K562 (cell line): ENCODE data around the gene SLX9. TPM values are rescaled to one million over a fixed set of nuclear protein-coding genes. Genes with fewer than 3 reads are reported as not detected.

Experiments
- ATAC-seq: fragments of 200-7000 bp; cut with Tn5 transposase; 3 replicates; pipeline ENCODE4 v1.9.1; 2020; ENCODE audit warnings: moderate library complexity
- BruUV-seq: library from RNA; stranded (reverse); fragments of 400-500 nt; replicated peaks from 2 replicates; lab custom pipeline; 2021; lab: Mats Ljungman, UMichigan
- CTCF ChIA-PET: fragments of 300-600 bp; formaldehyde crosslinking; extraction: SDS; loops from one replicate; lab custom pipeline; 2021; ENCODE audit warnings: low intra/inter-chr PET ratio; lab: Yijun Ruan, JAX
- POLR2A ChIA-PET: fragments of 300-600, 350-650 bp; sonication (Branson Sonifier 250); formaldehyde crosslinking; extraction: SDS; loops from one replicate; lab custom pipeline; 2021; ENCODE audit warnings: antibody characterized with exemption, inconsistent platforms; lab: Yijun Ruan, JAX
- DNase-seq, 4 experiments: peaks; one replicate each; pipeline versions ENCODE4 v3.0.0 to v3.0.0-alpha.2; 2011 to 2018; ENCODE audit warnings: low spot score in 3 of 4, mixed read lengths in 3 of 4; ENCODE audit errors: extremely low read depth in 1 of 4
- FAIRE-seq: peaks from 2 replicates; lab custom pipeline; 2011; peaks lifted over from hg19 to GRCh38; lab: Jason Lieb, UNC
- H2AFZ ChIP-seq: 2 replicates; pipeline ENCODE4 v1.6.0; 2011; ENCODE audit warnings: low read depth, low read length, control low read depth, inconsistent platforms
- H3K27ac ChIP-seq: fragments of 200-600 bp; 3 replicates; pipeline ENCODE4 v1.8.0; 2011; ENCODE audit warnings: low read depth, mild to moderate bottlenecking, control low read depth, inconsistent platforms, low read length, moderate library complexity, mixed read lengths; ENCODE audit errors: extremely low read depth
- H3K27me3 ChIP-seq, 2 experiments: fragments of 300-600 bp in 1 of 2; 2 replicates in 1 of 2; 3 replicates in 1 of 2; pipeline versions ENCODE4 v1.6.0 to v1.8.0; 2011; ENCODE audit warnings: inconsistent platforms in 2 of 2, low read length in 2 of 2, mild to moderate bottlenecking in 1 of 2, mixed read lengths in 1 of 2, moderate library complexity in 1 of 2; ENCODE audit not compliant: control insufficient read depth in 2 of 2, insufficient read depth in 2 of 2
- H3K36me3 ChIP-seq: fragments of 300-600 bp; 3 replicates; pipeline ENCODE4 v1.8.0; 2011; ENCODE audit warnings: mild to moderate bottlenecking, low read length, inconsistent platforms; ENCODE audit not compliant: control insufficient read depth, insufficient read depth
- H3K4me1 ChIP-seq, 2 experiments: fragments of 200-600 bp in 1 of 2; replicated peaks in 1 of 2; 2 replicates in 1 of 2; 3 replicates in 1 of 2; pipeline versions ENCODE4 v1.5.1 to v1.8.0; 2011; ENCODE audit warnings: inconsistent platforms in 2 of 2, low read length in 2 of 2, mild to moderate bottlenecking in 1 of 2, mixed read lengths in 1 of 2, moderate library complexity in 1 of 2; ENCODE audit not compliant: control insufficient read depth in 2 of 2, insufficient read depth in 2 of 2
- H3K4me2 ChIP-seq: 2 replicates; pipeline ENCODE4 v1.6.1; 2011; ENCODE audit warnings: low read length, control low read depth, inconsistent platforms, mixed read lengths; ENCODE audit not compliant: insufficient read depth
- H3K4me3 ChIP-seq: fragments of 200-600 bp; sonication (generic), shearing (Covaris generic); 2 replicates; pipeline ENCODE4 v1.5.1; 2016; ENCODE audit warnings: control low read depth, inconsistent platforms
- H3K79me2 ChIP-seq: fragments of 200-600 bp; 3 replicates; pipeline ENCODE4 v1.8.0; 2011; ENCODE audit warnings: low read length, inconsistent platforms; ENCODE audit not compliant: control insufficient read depth, insufficient read depth
- H3K9ac ChIP-seq, 2 experiments: 2 replicates each; pipeline versions ENCODE4 v1.6.0 to v1.6.1; 2011; ENCODE audit warnings: low read depth in 2 of 2, low read length in 2 of 2, control low read depth in 1 of 2, inconsistent platforms in 1 of 2, mild to moderate bottlenecking in 1 of 2, mixed read lengths in 1 of 2; ENCODE audit not compliant: insufficient read depth in 1 of 2
- H3K9me1 ChIP-seq: one replicate; pipeline ENCODE4 v1.6.0; 2011; ENCODE audit warnings: inconsistent platforms, mild to moderate bottlenecking, low read length, moderate library complexity; ENCODE audit not compliant: control insufficient read depth, insufficient read depth
- H3K9me3 ChIP-seq: replicated peaks from 2 replicates; pipeline ENCODE4 v1.5.1; 2011; ENCODE audit warnings: low read depth, low read length, inconsistent platforms; ENCODE audit not compliant: control insufficient read depth, insufficient read depth
- H4K20me1 ChIP-seq: replicated peaks from 2 replicates; pipeline ENCODE4 v1.6.1; 2011; ENCODE audit warnings: low read length, inconsistent platforms, mixed read lengths; ENCODE audit not compliant: control insufficient read depth, insufficient read depth
- NFIC ChIP-seq: fragments of 450-650 bp; IDR thresholded peaks from 2 replicates; pipeline ENCODE4 v1.6.1; 2017; ENCODE audit warnings: mild to moderate bottlenecking, inconsistent platforms
- RREB1 ChIP-seq: fragments of 250-450 bp; sonication (Bioruptor Pico); IDR thresholded peaks from 2 replicates; pipeline ENCODE4 v1.4.0; 2020
- VEZF1 ChIP-seq: fragments of 200-800 bp; sonication (Bioruptor generic); IDR thresholded peaks from 2 replicates; pipeline ENCODE4 v1.6.1; 2017; ENCODE audit warnings: missing genetic modification characterization, missing compliant biosample characterization
- ZNF232 ChIP-seq: sonication (generic); formaldehyde crosslinking; IDR thresholded peaks from 2 replicates; pipeline ENCODE4 v1.8.0; 2022; ENCODE audit warnings: mild to moderate bottlenecking, missing genetic modification reagents
- WGBS: fragments of 100-300 bp; shearing (Covaris generic); methylation state at CpG from one replicate; pipeline ENCODE4 v1.1.6; 2016; ENCODE audit warnings: low coverage, mixed read lengths; ENCODE audit not compliant: insufficient coverage; ENCODE audit errors: missing lambda C conversion rate; 5-methylcytosine and 5-hydroxymethylcytosine counted together
- in situ Hi-C: fragments of 300-500 bp; cut with MboI; formaldehyde crosslinking; loops from 4 replicates; pipeline ENCODE4 v1.15.0; 2018; ENCODE audit warnings: inconsistent platforms, mixed read lengths
- intact Hi-C: fragments of 100-400 bp; cut with micrococcal nuclease; formaldehyde crosslinking; loops from 2 replicates; pipeline ENCODE4 v1.14.2; 2022
- polyA plus RNA-seq, 8 experiments: library from polyadenylated mRNA; depleted of rRNA in 4 of 8; stranded (reverse) in 5 of 8; unstranded in 3 of 8; fragments of >200 nt; fragmentation: Nextera tagmentation in 2 of 8; fragmentation: Illumina TruSeq in 1 of 8; extraction: Ambion mirVana in 2 of 8; extraction: Trizol in 1 of 8; gene quantifications; 2 replicates each; pipeline versions ENCODE4 v1.2.1 to v1.2.3, GENCODE V29; 2011 to 2014; ENCODE audit warnings: inconsistent platforms in 1 of 8, missing spikeins in 1 of 8
- total RNA-seq, 7 experiments: library from RNA; depleted of rRNA in 6 of 7; stranded (reverse); fragments of >200 nt in 6 of 7; fragmentation: Illumina TruSeq in 2 of 7; extraction: Trizol in 2 of 7; gene quantifications; 2 replicates each; pipeline versions ENCODE4 v1.2.1 to v1.2.3, GENCODE V29; 2011 to 2021; ENCODE audit warnings: low replicate concordance in 1 of 7

The SLX9 gene
- total and polyA plus RNA-seq, 9 of the 15 experiments (the other 6 are each of a cell fraction or from before 2014, with no cell fraction given): 1.2 to 75.5 (median 16.5) TPM

- Histone ChIP-seq H3K4me2 (no peak overlapping the region), H3K4me3 (no peak overlapping the region), H2AFZ (no peak overlapping the region), H3K9ac (peak overlapping the region in 1 of 2 experiments; percentile 46; a peak in 1 of 4 replicates), H3K79me2 (peaks cover 32% of the 10 kb centered on the region), H3K27me3 (no peaks in the 10 kb centered on the region), H3K9me1 (no peaks in the 10 kb centered on the region), H3K4me1 (peaks cover 5 to 46% of the 10 kb centered on the region in 2 experiments; a peak in 4 of 5 replicates), H3K27ac (no peak overlapping the region), H4K20me1 (peaks cover 22% of the 10 kb centered on the region), H3K9me3 (no peaks in the 10 kb centered on the region), H3K36me3 (peaks cover 92% of the 10 kb centered on the region)
- CTCF ChIA-PET: no interaction called here
- WGBS: 92% methylated on average over 29 of the region's 30 CpGs
- BruUV-seq: no TSS peak
- intact Hi-C loops (no loop called here), in situ Hi-C loops (loop anchor here (25.0 kb wide), 1 partner anchor 871 kb away; no protein-coding TSS in a partner anchor)
- TF ChIP-seq RREB1 (CRISPR knock-in tag) (no peak), NFIC (no peak), ZNF232 (CRISPR knock-in tag) (no peak), VEZF1 (CRISPR knock-in tag) (no peak)
- no peak for DNase-seq
- POLR2A ChIA-PET: interaction anchor here (0.6 to 0.7 kb wide), 2 partner anchors 171 to 242 kb away, joined by 3 to 4 read pairs; no protein-coding TSS in a partner anchor
- FAIRE-seq: no peak
- ATAC-seq: no peak
These were observed 26.6 kb downstream of the SLX9 start for GRCh38 chr21:44966135-44967081.
